ENCODE data around the gene KIAA0930. TPM values are rescaled to one million over a fixed set of nuclear protein-coding genes. Genes with fewer than 3 reads are reported as not detected.
"Not testable (repeated sequence)": the region's sequence is repeated elsewhere in the genome, so short reads cannot be mapped to it uniquely, and the experiment has no call there.

The KIAA0930 gene
- total RNA-seq (2014; rRNA removed; shearing (Covaris generic); ENCODE audit: low replicate concordance), result 64.1 and 85.1 TPM in 2 replicates

DNA sequence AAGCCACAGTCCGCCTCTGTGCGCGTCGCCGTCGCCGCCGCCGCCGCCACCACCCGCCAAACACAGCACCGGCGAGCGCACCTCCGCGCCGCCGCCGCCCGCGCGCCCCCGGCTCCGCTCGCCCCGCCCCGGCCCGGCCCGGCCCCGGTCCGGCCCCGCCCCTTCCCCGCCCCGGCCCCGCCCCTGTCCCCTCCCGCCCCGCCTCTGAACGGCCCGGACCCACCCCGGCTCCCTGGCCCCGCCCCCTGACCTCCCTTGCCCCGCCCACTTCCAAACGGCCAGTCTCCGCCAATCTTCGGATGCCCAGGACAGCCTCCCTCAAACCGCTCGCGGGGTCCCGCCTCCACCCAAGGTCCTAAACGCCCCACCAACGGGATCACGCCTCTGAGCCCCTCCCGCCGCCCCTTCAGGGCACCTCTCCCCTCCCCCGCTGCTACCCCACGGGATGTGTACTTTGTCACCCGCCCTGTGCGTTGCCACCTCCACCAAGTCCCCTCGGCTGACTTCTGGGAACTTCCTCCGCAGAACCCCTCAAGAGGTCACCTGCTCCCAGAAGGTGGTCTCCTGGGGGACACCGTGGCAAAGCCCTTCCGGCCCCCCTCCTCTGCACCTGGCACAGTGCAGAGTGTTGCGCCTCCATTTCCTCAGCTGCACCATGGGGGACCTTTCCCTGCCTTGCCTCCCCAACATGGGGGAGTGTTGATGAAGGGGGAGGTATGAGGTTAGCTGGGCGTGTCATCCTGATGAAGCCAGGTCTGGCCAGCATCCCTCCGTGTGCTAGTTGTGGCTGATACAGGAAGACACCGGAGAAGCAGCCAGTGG, at the start of gene KIAA0930:
TSS of gene KIAA0930 (minus strand) at position 85 of the 822 bp plus-strand sequence. CDS start 191 bp downstream, outside the sequence.
- Histone ChIP-seq H3K36me3 (no peaks in the 10 kb centered on the region; the same call in 1 of the 2 replicates), H3K27me3 (no peaks in the 10 kb centered on the region), H3K4me3 (peak within 1 kb of the TSS; percentile 57), H3K9me3 (no peaks in the 10 kb centered on the region)
- DNase-seq, result peak; percentile 74

- Histone ChIP-seq H3K9me3 (no peaks in the 10 kb centered on the region), H3K36me3 (no peaks in the 10 kb centered on the region), H3K27me3 (no peaks in the 10 kb centered on the region), H3K4me3 (no peak overlapping the region)
- no peak for DNase-seq
These were observed 46.3 kb upstream of the KIAA0930 start for GRCh38 chr22:45286854-45287551.

DNA sequence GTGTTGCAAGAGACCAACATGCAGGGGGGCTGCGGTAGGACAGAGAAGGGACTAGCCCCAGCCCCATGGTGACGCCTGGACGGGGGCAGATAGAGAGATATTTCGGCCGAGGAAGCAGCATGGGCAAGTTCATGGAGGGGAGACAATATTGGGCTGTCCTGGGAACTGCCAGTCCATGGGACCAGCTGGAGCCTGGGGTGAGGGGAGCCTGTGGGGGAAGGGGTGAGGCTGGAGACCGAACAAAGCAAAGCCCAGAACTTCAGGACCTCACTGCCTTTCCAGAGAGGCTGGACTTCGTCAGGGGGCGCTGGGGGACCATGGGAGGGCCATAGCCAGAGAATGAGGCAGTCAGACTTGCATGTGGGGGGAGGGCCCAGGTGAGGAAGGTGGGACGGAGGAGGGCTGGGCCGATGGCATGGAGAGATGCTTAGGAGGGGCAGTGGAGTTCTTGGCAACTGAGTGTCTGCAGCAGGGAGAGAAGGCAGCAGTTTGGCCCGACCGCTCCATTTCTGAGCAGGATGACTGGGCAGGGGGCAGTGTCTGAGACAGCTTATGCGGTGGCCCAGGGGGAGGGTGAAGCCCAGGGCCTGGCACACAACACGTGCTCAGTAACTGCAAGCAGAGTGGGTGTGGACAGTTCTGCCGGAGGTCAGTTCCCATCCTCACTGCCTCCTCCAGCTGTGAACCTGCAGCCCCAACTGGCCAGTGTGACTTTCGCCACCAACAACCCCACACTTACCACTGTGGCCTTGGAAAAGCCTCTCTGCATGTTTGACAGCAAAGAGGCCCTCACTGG, 44.8 kb upstream of the KIAA0930 start:
- H3K36me3 ChIP-seq, result no peaks in the 10 kb centered on the region
- no peak overlapping the region for H3K4me3 ChIP-seq
- no peak for DNase-seq
- no peaks in the 10 kb centered on the region for H3K27me3 ChIP-seq
- H3K9me3 ChIP-seq, result no peaks in the 10 kb centered on the region

DNA sequence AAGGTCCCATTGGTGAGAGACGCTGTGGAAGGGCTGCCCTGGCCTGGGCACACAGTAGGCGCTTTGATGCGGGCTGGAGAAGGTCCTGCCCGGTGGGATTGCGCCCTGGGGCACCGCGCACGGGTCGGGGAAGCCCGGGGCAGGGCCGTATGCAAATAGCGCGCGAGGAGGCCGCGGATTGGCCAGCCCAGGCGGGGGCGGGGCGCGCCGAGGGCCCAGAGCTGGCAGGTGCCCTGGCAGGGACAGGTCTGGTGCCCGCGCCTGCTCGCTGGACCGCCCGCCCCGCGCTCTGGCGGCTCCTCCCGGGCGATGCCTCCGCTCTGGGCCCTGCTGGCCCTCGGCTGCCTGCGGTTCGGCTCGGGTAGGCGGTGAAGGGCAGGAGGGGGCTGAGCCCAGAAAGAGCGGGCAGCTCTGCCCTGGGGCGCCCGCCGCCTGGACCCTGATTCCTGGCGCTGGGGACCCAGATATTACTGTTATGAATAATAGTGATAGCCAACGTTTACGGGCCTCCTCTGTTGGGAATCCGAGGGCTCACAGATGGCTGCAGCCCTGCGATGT, 44.1 kb upstream of the KIAA0930 start, which contains the start of gene UPK3A:
TSS of gene UPK3A (plus strand) at position 245 of the 558 bp plus-strand sequence. CDS start at position 310, 65 bp downstream.
- Histone ChIP-seq H3K4me3 (no peak within 1 kb of the TSS), H3K27me3 (no peaks in the 10 kb centered on the region), H3K36me3 (no peaks in the 10 kb centered on the region), H3K9me3 (no peaks in the 10 kb centered on the region)
- no peak for DNase-seq

DNA sequence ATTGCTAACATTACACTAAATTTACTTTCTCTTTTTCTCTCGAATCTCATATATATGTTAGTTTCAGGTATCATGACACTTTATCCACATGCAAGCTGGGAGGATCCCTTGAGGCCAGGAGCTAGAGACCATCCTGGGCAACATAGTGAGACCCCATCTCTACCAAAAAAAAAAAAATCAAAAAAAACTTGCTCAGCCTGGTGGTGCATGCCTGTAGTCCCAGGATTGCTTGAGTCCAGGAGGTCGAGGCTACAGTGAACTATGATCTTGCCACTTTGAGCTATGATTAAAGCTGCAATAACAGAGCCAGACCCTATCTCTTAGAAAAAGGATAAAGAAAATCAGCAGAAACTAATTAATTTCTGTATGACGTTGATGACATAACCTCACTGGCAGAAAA, 40.3 kb upstream of the KIAA0930 start:
- H3K36me3 ChIP-seq, result no peaks in the 10 kb centered on the region
- H3K9me3 ChIP-seq, result no peaks in the 10 kb centered on the region
- no peak for DNase-seq
- H3K4me3 ChIP-seq, result no peak overlapping the region
- no peaks in the 10 kb centered on the region for H3K27me3 ChIP-seq

- Histone ChIP-seq H3K36me3 (no peaks in the 10 kb centered on the region), H3K27me3 (no peaks in the 10 kb centered on the region), H3K4me3 (no peak overlapping the region), H3K9me3 (no peaks in the 10 kb centered on the region)
- DNase-seq, result no peak
These were observed 39.9 kb upstream of the KIAA0930 start for GRCh38 chr22:45280587-45280980.

GRCh38 chr22:45278125-45278524, 37.4 kb upstream of the KIAA0930 start:
- no peak overlapping the region for H3K4me3 ChIP-seq
- DNase-seq, result no peak
- no peaks in the 10 kb centered on the region for H3K9me3 ChIP-seq
- H3K36me3 ChIP-seq, result no peaks in the 10 kb centered on the region
- no peaks in the 10 kb centered on the region for H3K27me3 ChIP-seq

GRCh38 chr22:45277720-45278119, 37.0 kb upstream of the KIAA0930 start:
- not testable (repeated sequence) for H3K27me3 ChIP-seq, H3K9me3 ChIP-seq, H3K36me3 ChIP-seq, H3K4me3 ChIP-seq, DNase-seq

GRCh38 chr22:45276507-45277105, 35.9 kb upstream of the KIAA0930 start:
- no peak overlapping the region for H3K4me3 ChIP-seq
- no peaks in the 10 kb centered on the region for H3K9me3 ChIP-seq
- no peaks in the 10 kb centered on the region for H3K27me3 ChIP-seq
- no peaks in the 10 kb centered on the region for H3K36me3 ChIP-seq
- DNase-seq, result no peak

DNA sequence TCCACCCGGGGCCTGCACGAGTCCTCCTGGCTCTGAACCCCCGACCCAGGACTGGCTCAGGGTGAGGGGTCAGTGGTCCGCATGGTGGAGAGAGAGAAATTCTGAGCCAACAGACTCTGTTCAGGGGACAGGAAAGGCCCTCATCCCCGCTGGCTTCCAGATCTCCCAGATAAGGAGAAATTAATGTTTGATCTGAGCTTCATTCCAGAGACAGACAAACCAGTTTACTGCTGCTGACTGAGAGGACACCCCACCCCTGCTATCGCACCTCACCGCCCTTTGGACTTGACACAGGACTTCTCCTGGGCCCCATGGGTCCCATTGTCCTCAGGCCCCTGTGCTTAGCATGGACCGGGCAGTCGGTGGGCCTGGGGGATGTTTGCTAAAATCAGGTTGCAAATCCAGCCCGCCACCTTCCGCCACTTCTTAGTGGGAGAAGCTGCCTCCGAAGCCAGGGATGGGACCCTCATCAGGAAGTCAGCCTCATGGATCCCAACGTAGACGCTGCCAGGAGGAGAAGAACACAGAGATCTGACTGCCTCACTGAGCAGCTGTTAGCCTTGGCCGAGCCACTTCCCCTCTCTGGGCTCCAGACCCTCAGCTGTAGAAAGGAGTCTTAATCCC, 32.9 kb upstream of the KIAA0930 start:
- Histone ChIP-seq H3K4me3 (no peak overlapping the region), H3K27me3 (0 out of 2 replicates have a peak, but pooled peaks cover 2% of the 10 kb centered on the region), H3K36me3 (no peaks in the 10 kb centered on the region), H3K9me3 (no peaks in the 10 kb centered on the region)
- no peak for DNase-seq

DNA sequence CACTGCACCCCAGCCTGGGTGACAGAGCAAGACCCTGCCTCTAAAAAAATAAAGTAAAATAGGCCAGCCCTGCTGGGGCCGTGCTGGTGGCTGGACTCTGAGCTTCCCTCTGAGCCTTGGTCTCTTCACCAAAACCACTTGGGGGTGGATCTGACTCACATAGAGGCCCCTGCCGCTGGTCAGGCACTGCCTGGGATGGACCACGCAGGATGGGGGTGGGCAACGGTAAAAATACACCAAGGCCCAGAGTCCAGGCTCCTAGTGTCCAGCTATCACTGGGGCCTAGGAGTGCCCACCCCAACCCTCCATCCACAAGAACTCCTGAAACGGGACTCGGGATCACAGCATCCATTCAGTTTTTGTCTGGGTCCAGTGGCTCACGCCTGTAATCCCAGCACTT, 31.8 kb upstream of the KIAA0930 start:
- H3K9me3 ChIP-seq, result no peaks in the 10 kb centered on the region
- no peaks in the 10 kb centered on the region for H3K36me3 ChIP-seq
- no peak for DNase-seq
- H3K27me3 ChIP-seq, result 0 out of 2 replicates have a peak, but pooled peaks cover 2% of the 10 kb centered on the region
- no peak overlapping the region for H3K4me3 ChIP-seq

- no peaks in the 10 kb centered on the region for H3K9me3 ChIP-seq
- no peaks in the 10 kb centered on the region for H3K36me3 ChIP-seq
- no peak overlapping the region for H3K4me3 ChIP-seq
- no peak for DNase-seq
- 0 out of 2 replicates have a peak, but pooled peaks cover 2% of the 10 kb centered on the region for H3K27me3 ChIP-seq
These were observed 31.0 kb upstream of the KIAA0930 start for GRCh38 chr22:45271667-45272201.

- DNase-seq, result no peak
- H3K9me3 ChIP-seq, result no peaks in the 10 kb centered on the region
- H3K36me3 ChIP-seq, result no peaks in the 10 kb centered on the region
- no peak overlapping the region for H3K4me3 ChIP-seq
- H3K27me3 ChIP-seq, result 0 out of 2 replicates have a peak, but pooled peaks cover 2% of the 10 kb centered on the region
These were observed 29.7 kb upstream of the KIAA0930 start for GRCh38 chr22:45270095-45271020.

- no peaks in the 10 kb centered on the region for H3K9me3 ChIP-seq
- 0 out of 2 replicates have a peak, but pooled peaks cover 2% of the 10 kb centered on the region for H3K27me3 ChIP-seq
- peak; percentile 60 for DNase-seq
- peak overlapping the region; percentile 45 for H3K4me3 ChIP-seq
- H3K36me3 ChIP-seq, result no peaks in the 10 kb centered on the region
These were observed 28.5 kb upstream of the KIAA0930 start for GRCh38 chr22:45268958-45269844.

All from MG63 (cell line).